Memory B cell (primary cell): Measurements from ENCODE around the gene NBEAL1.
"Not testable (repeated sequence)": the region's sequence is repeated elsewhere in the genome, so short reads cannot be mapped to it uniquely, and the experiment has no call there.

Source experiments
- ATAC-seq: fragments of 150-1000 bp; cut with Tn5 transposase; 2 replicates; pipeline ENCODE4 v1.10.0; 2021; ENCODE audit warnings: low read depth, mild to moderate bottlenecking, moderate library complexity
- DNase-seq, 2 donors: peaks; one replicate each; pipeline ENCODE4 v3.0.0; 2022; ENCODE audit warnings: low spot score in 2 of 2
- H3K27ac Mint-ChIP-seq: one replicate; pipeline ENCODE4 v1.8.0; 2022; ENCODE audit warnings: mild to moderate bottlenecking, moderate library complexity, mixed read lengths
- H3K27me3 Mint-ChIP-seq: one replicate; pipeline ENCODE4 v1.8.0; 2022; ENCODE audit warnings: mixed read lengths
- H3K36me3 Mint-ChIP-seq: one replicate; pipeline ENCODE4 v1.8.0; 2022; ENCODE audit warnings: mild to moderate bottlenecking, mixed read lengths
- H3K4me1 Mint-ChIP-seq: one replicate; pipeline ENCODE4 v1.8.0; 2022; ENCODE audit warnings: mixed read lengths
- H3K4me3 Mint-ChIP-seq: one replicate; pipeline ENCODE4 v1.8.0; 2022; ENCODE audit warnings: mild to moderate bottlenecking, moderate library complexity, mixed read lengths
- H3K9me3 Mint-ChIP-seq: one replicate; pipeline ENCODE4 v1.8.0; 2022; ENCODE audit warnings: mixed read lengths

The NBEAL1 gene

DNA sequence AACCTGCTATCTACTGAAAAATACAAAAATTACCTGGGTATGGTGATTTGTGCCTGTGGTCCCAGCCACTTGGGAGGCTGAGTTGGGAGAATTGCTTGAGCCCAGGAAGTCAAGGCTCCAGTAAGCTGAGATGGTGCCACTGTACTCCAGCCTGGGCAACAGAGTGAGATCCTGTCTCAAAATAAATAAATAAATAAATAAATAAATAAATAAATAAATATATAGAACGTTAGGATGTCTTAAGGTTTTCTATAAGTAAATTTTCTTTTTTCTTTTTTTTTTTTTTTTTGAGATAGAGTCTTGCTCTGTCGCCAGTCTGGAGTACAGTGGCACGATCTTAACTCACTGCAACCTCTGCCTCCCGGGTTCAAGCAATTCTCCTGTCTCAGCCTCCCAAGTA is 95.8 kb downstream of the NBEAL1 start:
- H3K9me3 Mint-ChIP-seq, ATAC-seq, H3K27ac Mint-ChIP-seq, H3K27me3 Mint-ChIP-seq, H3K4me3 Mint-ChIP-seq, DNase-seq, H3K4me1 Mint-ChIP-seq: not testable (repeated sequence)
- H3K36me3 Mint-ChIP-seq, result peaks cover 20% of the 10 kb centered on the region

DNA sequence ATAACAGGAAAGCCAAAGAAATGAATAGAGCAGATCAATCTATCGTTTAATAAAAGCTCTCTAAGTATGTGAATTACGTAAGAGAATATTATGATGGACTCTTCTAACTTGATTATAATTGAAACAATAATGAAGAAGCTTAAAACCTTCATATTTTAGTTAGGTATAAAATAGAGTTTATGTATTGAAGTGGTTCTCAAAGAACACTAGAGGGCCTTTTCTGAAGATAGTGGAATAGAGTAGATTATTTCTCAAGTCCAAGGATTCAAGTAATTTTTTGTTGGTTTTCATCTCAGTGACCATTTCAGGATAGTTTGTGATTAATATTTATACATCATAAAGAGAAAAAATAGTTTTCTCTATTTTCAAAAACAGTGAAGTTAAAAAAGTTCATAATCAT is 97.7 kb downstream of the NBEAL1 start:
- Mint-ChIP-seq H3K4me1 (no peaks in the 10 kb centered on the region), H3K4me3 (no peak overlapping the region), H3K9me3 (no peaks in the 10 kb centered on the region), H3K36me3 (peaks cover 19% of the 10 kb centered on the region), H3K27ac (no peak overlapping the region), H3K27me3 (no peaks in the 10 kb centered on the region)
- DNase-seq (no peak), ATAC-seq (no peak)

DNA sequence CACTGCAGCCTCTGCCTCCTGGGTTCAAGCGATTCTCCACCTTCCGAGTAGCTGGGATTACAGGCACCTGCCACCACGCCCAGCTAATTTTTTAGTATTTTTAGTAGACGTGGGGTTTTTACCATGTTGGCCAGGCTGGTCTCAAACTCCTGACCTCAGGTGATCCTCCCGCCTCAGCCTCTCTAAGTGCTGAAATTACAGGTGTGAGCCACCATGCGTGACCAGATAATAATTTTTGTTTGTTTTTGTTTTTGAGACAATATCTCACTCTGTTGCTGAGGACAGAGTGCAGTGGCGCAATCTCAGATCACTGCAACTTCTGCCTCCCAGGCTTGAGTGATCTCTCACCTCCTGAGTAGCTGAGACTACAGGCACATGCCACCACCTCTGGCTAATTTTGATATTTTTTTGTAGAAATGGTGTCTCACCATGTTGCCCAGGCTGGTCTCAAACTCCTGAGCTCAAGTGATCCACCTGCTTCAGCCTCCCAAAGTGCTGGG is 100.6 kb downstream of the NBEAL1 start:
- not testable (repeated sequence) for DNase-seq, H3K4me3 Mint-ChIP-seq, H3K4me1 Mint-ChIP-seq, H3K9me3 Mint-ChIP-seq, ATAC-seq, H3K27ac Mint-ChIP-seq, H3K27me3 Mint-ChIP-seq
- H3K36me3 Mint-ChIP-seq, result peaks cover 14% of the 10 kb centered on the region

DNA sequence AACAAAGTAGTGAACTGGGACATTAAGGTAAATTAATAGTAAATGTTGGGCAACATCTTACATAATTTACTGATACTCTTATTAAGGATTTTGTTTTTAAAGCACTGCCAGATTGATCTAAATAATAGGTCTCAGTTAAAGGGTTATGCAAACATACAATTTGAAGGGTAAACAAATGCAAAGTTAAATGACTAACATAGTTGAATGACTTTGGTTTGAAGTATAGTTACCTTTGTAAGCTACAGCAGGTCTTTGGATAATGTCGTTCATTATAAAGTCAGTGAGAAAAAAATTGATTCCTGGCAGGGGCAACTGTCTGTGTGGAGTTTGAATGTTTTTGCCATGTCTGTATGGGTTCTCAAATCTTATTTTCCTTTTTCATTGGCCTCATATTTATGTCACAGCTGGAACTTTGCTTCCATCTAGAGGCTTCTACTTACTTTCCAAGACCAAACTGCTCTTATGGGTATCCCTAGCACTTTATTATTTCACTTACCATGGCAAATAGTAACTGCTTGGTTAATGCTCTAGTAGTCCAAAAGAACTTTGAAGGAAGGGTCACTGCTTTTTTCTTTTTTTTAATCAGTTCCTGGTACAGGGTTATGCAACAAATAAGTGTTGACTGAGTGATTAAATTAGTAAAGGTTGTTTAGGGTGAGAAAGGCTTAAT is 107.8 kb downstream of the NBEAL1 start:
- H3K27ac Mint-ChIP-seq, result no peak overlapping the region
- DNase-seq (no peak), ATAC-seq (no peak)
- H3K9me3 Mint-ChIP-seq, result no peaks in the 10 kb centered on the region
- H3K4me3 Mint-ChIP-seq, result no peak overlapping the region
- no peaks in the 10 kb centered on the region for H3K27me3 Mint-ChIP-seq
- H3K4me1 Mint-ChIP-seq, result no peaks in the 10 kb centered on the region
- peaks cover 3% of the 10 kb centered on the region for H3K36me3 Mint-ChIP-seq

DNA sequence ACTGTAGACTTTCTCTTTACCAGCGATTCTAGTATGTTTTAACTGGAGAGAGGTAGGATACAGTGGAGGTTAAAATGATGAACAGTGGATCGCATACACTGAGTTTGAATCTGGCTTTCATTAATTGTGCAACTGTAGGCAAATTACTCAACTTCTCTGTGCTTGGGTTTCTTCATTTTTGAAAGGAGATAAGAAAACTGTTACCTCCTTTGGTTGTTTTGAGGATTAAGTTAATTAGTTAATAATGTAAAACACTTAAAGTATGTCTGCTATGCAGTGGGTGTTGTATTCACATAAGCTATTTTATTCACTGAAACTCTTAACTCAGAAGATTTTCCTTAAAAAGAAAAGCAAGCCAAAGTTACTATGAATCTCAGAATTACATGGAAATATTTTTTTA is 112.3 kb downstream of the NBEAL1 start:
- peaks cover 8% of the 10 kb centered on the region for H3K36me3 Mint-ChIP-seq
- no peak for ATAC-seq
- no peak overlapping the region for H3K4me3 Mint-ChIP-seq
- H3K9me3 Mint-ChIP-seq, result no peaks in the 10 kb centered on the region
- H3K4me1 Mint-ChIP-seq, result no peaks in the 10 kb centered on the region
- no peaks in the 10 kb centered on the region for H3K27me3 Mint-ChIP-seq
- no peak for DNase-seq
- H3K27ac Mint-ChIP-seq, result no peak overlapping the region

DNA sequence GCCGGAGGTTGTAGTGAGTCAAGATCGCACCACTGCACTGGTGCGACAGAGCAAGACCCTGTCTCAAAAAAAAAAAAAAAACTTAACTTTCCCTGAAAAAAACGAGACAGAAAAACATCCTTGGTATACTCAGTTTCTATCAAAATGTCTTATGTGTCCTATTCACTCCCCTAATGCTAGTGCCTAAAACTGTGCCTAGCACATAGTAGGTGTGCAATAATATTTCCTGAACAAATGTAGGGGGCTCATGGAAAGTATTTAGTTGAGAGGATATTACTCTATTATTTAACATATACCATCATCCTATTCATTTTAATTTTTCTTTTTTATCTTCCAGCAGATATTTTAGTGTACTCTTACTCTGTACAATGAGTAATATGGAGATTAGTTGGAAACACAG is 120.4 kb downstream of the NBEAL1 start:
- no peaks in the 10 kb centered on the region for H3K27me3 Mint-ChIP-seq
- no peaks in the 10 kb centered on the region for H3K9me3 Mint-ChIP-seq
- H3K36me3 Mint-ChIP-seq, result peaks cover 3% of the 10 kb centered on the region
- no peak overlapping the region for H3K4me3 Mint-ChIP-seq
- no peaks in the 10 kb centered on the region for H3K4me1 Mint-ChIP-seq
- H3K27ac Mint-ChIP-seq, result no peak overlapping the region
- ATAC-seq (no peak), DNase-seq (no peak)

DNA sequence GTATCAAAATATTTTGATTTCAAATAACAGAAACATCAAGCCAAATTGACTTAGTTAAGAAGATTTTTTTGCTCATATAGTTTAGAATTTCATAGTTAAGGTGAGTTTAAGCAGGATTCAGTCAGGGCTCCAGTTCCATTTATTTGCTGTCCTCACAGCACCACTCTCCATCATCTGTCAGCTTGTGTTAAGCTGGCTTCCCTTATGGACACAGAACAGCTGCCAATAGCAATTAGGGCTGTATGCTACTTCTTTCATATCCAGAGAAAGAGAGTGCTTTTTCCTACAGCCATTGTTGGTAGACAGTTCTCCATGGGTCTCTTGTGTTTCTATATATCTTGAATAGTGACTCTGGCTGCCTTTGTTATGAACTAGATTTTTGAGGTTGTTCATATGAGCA is 128.7 kb downstream of the NBEAL1 start:
- Mint-ChIP-seq H3K27ac (no peak overlapping the region), H3K36me3 (peaks cover 4% of the 10 kb centered on the region), H3K27me3 (no peaks in the 10 kb centered on the region), H3K4me3 (no peak overlapping the region), H3K4me1 (no peaks in the 10 kb centered on the region), H3K9me3 (no peaks in the 10 kb centered on the region)
- ATAC-seq (no peak), DNase-seq (no peak)

DNA sequence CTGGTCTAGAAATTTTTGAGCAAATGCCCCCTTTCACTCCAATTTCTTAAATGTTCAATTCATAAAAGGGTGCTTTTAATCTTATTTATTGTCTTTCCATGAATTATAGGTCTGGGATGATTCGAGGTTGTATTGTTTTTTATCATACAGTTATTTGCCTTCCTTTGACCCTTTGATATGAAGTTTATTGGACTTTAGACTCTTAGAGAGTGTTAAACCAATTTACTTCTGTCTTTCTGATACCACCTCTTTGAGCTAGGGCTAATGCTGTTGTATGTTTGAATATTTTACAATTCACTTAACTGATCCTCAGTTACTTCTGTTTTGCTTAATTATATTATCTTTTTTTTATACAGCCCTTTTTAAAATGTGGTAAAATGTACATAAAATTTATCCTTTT is 134.5 kb downstream of the NBEAL1 start:
- H3K4me1 Mint-ChIP-seq, result no peaks in the 10 kb centered on the region
- DNase-seq (no peak), ATAC-seq (no peak)
- peaks cover 5% of the 10 kb centered on the region for H3K9me3 Mint-ChIP-seq
- H3K4me3 Mint-ChIP-seq, result no peak overlapping the region
- peaks cover 19% of the 10 kb centered on the region for H3K36me3 Mint-ChIP-seq
- no peaks in the 10 kb centered on the region for H3K27me3 Mint-ChIP-seq
- H3K27ac Mint-ChIP-seq, result no peak overlapping the region

DNA sequence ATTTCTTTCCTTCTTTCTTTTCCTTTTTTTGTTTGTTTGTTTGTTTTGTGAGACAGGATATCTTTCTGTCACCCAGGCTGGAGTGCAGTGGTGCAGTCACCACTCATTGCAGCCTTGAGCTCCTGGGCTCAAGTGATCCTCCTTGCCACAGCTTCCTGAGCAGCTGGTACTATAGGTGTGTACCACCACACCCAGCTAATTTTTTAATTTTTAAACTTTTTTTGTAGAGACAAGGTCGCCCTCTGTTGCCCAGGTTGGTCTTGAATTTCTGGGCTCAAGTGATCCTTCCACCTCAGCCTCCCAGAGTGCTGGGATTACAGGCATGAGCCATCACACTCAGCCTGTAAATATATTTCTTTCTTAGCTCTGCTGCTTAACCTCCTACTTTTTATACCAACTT is 140.7 kb downstream of the NBEAL1 start:
- Mint-ChIP-seq H3K9me3 (no peaks in the 10 kb centered on the region), H3K27me3 (no peaks in the 10 kb centered on the region), H3K27ac (no peak overlapping the region), H3K4me3 (no peak overlapping the region), H3K36me3 (peaks cover 12% of the 10 kb centered on the region), H3K4me1 (peaks cover 5% of the 10 kb centered on the region)
- ATAC-seq (no peak), DNase-seq (no peak)

DNA sequence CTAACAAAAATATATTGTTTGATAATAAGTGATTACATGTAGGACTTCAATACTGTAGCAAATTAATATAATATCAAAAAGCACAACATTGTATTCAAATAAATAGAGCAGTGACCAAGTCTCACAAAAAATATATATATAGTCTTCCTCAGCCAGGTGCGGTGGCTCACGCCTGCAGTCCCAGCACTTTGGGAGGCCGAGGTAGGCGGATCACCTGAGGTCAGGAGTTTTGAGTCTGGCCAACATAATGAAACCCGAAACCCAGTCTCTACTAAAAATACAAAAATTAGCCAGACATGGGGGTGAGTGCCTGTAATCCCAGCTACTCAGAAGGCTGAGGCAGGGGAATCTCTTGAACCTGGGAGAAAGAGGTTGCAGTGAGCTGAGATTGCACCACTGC is 148.0 kb downstream of the NBEAL1 start:
- peaks cover 17% of the 10 kb centered on the region for H3K36me3 Mint-ChIP-seq
- H3K27ac Mint-ChIP-seq, H3K4me1 Mint-ChIP-seq, H3K4me3 Mint-ChIP-seq, DNase-seq, H3K27me3 Mint-ChIP-seq, ATAC-seq, H3K9me3 Mint-ChIP-seq: not testable (repeated sequence)

DNA sequence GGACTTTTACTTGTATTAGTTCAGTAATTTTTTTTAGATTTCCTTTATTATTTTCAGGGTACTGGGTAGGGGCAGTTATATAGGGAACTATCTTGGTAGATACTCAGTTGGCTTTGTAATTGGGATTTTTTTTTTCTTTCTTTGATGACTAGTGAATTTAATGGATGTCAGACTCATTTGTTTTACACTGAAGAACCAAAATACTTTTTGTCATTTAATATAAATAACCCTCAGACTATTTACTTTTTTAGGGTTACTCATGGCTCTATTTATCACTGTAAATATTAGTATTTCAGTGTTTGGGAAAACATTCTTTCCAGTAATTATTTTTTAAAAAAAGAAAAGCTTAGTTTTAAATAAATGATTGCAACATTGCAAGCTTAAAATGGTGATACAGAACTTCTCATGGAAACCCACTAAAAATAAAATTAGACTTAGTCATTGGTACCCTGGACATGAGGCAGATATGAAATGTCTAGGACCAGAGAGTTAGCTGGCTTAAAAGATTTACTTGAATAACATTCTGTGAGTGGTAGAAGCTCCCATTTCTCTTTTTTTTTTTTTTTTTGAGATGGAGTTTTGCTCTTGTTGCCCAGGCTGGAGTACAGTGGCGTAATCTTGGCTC is 149.7 kb downstream of the NBEAL1 start:
- H3K4me3 Mint-ChIP-seq, result no peak overlapping the region
- no peak overlapping the region for H3K27ac Mint-ChIP-seq
- peaks cover 1% of the 10 kb centered on the region for H3K9me3 Mint-ChIP-seq
- ATAC-seq (no peak), DNase-seq (no peak)
- H3K27me3 Mint-ChIP-seq, result no peaks in the 10 kb centered on the region
- peaks cover 17% of the 10 kb centered on the region for H3K36me3 Mint-ChIP-seq
- H3K4me1 Mint-ChIP-seq, result no peaks in the 10 kb centered on the region

DNA sequence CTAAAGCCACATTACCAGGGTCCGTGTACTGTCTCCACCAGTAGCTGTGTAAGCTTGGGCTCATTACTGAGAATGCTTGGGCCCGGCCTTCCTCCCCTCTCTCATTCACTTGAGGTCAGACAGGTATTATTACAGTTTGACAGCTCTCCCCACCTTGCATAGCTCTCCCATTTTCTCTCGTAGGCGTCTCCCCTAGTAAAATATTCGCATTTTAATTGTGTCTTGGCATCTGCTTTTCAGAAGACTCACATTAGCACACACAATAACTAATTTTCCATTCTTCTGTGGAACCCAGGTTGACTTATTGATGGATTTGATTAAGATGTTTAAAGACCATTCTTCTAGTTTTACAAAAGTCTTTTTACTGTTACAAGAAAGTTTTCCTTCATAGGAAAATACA is 153.1 kb downstream of the NBEAL1 start:
- no peak overlapping the region for H3K27ac Mint-ChIP-seq
- peaks cover 1% of the 10 kb centered on the region for H3K9me3 Mint-ChIP-seq
- no peaks in the 10 kb centered on the region for H3K27me3 Mint-ChIP-seq
- no peak for ATAC-seq
- DNase-seq, result no peak
- peaks cover 13% of the 10 kb centered on the region for H3K36me3 Mint-ChIP-seq
- no peaks in the 10 kb centered on the region for H3K4me1 Mint-ChIP-seq
- H3K4me3 Mint-ChIP-seq, result no peak overlapping the region

DNA sequence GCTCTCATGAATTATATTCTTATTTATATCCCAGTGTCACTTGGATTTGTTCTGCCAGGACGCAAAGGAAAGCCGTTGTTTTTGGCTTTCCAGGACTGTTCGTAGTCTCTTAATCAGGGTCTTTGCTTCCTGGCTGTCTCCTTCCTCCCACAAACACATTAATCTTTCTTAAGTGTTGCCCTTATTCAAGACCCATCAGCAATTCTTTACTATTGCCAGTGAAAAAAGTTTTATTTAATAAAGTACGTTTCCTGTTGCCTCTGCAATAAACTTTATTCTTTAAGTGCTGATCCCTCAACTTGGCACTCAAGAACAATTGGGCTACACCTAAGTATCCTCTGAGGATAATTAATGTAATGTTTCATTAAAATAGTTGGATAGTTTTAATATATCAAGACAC is 155.8 kb downstream of the NBEAL1 start:
- no peak for DNase-seq
- Mint-ChIP-seq H3K4me3 (no peak overlapping the region), H3K27me3 (no peaks in the 10 kb centered on the region), H3K36me3 (peaks cover 10% of the 10 kb centered on the region), H3K27ac (no peak overlapping the region), H3K4me1 (no peaks in the 10 kb centered on the region), H3K9me3 (no peaks in the 10 kb centered on the region)
- ATAC-seq, result no peak

DNA sequence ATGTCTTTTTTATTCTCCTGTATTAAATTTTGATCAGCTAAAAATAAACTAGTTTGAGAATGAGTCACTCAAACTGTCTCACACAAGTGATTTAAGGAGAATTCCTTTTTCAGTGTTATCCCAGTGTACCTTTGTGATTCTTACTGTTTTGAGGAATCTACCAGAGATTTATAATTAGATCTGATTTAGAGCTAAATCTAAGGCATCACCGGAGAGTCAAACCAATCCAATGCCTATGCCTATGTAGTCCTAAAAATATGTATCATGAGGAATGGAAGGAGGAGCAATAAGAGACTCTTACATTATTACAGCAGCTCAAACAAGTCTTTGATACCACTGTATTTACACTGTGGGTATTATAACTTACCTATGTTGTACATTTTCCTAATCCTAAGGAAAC is 160.7 kb downstream of the NBEAL1 start:
- DNase-seq (no peak), ATAC-seq (no peak)
- H3K4me3 Mint-ChIP-seq, result no peak overlapping the region
- no peaks in the 10 kb centered on the region for H3K27me3 Mint-ChIP-seq
- no peak overlapping the region for H3K27ac Mint-ChIP-seq
- peaks cover 3% of the 10 kb centered on the region for H3K36me3 Mint-ChIP-seq
- no peaks in the 10 kb centered on the region for H3K9me3 Mint-ChIP-seq
- H3K4me1 Mint-ChIP-seq, result no peaks in the 10 kb centered on the region

DNA sequence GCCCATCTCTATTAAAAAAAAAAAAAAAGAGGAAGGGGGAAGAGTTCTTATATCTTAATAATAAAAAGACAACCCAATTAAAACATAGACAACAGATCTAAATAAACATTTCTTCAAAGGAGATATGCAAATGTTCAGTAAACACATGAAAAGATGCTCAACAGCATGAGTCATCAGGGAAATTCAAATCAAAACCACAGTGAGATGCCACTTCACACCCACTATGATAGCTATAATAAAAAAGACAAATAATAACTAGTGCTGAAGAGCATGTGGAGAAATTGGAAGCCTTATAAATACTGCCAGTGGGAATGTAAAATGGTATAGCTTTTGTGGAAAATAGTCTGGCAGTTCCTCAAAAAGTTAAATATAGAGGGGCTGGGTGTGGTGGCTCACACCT is 162.7 kb downstream of the NBEAL1 start:
- no peak overlapping the region for H3K4me3 Mint-ChIP-seq
- no peaks in the 10 kb centered on the region for H3K9me3 Mint-ChIP-seq
- DNase-seq (no peak), ATAC-seq (no peak)
- H3K27me3 Mint-ChIP-seq, result no peaks in the 10 kb centered on the region
- H3K4me1 Mint-ChIP-seq, result no peaks in the 10 kb centered on the region
- no peak overlapping the region for H3K27ac Mint-ChIP-seq
- H3K36me3 Mint-ChIP-seq, result peaks cover 3% of the 10 kb centered on the region
